Measurements from ENCODE around the gene POLE. TPM values are rescaled to one million over a fixed set of nuclear protein-coding genes. Genes with fewer than 3 reads are reported as not detected.

Gene POLE
- total RNA-seq, 1 experiment from 2014 or later: 62.9 TPM

- H3K36me3 ChIP-seq (ENCODE audit: low read depth): peaks cover 3% of the 10 kb centered on the region; the same call in 1 of the 2 replicates
- no peak for TF ChIP-seq EZH2 (IDR thresholded peaks at IDR 0.05; ENCODE audit: low read depth)
- no peak for TF ChIP-seq CTCF (conservative IDR thresholded peaks at IDR 0.05)
- H3K27me3 ChIP-seq (ENCODE audit: insufficient read depth, low read depth): no peaks in the 10 kb centered on the region
- H3K4me1 ChIP-seq (replicated peaks; ENCODE audit: insufficient read depth): no peaks in the 10 kb centered on the region
- H3K4me3 ChIP-seq: no peak overlapping the region
- no peaks in the 10 kb centered on the region for H3F3A ChIP-seq (ENCODE audit: insufficient read depth, low read depth)
- H4K20me1 ChIP-seq (ENCODE audit: insufficient read depth): no peaks in the 10 kb centered on the region
- no peak overlapping the region for H2AFZ ChIP-seq
- ChIA-PET POLR2A (ENCODE audit: unreplicated experiment) (interaction anchor here (0.6 kb wide), 1 partner anchor 62 kb away, joined by 7 read pairs; no protein-coding TSS in a partner anchor), CTCF (no interaction called here)
- DNase-seq: no peak
- no peak overlapping the region for H3K27ac ChIP-seq
- intact Hi-C loops (cut with micrococcal nuclease; ENCODE audit: unreplicated experiment): no loop called here
- H3K4me2 ChIP-seq: no peak overlapping the region
- H3K9me2 ChIP-seq (ENCODE audit: insufficient read depth): no peaks in the 10 kb centered on the region
- H3K79me2 ChIP-seq (ENCODE audit: low read depth): no peaks in the 10 kb centered on the region
- no TSS peak for BruUV-seq (replicated peaks)
- no peaks in the 10 kb centered on the region for H3K9me3 ChIP-seq (ENCODE audit: insufficient read depth, low read depth)
Observed at GRCh38 chr12:132649226-132649945, 37.8 kb downstream of the POLE start.

- Histone ChIP-seq H3K4me1 (replicated peaks; ENCODE audit: insufficient read depth) (no peaks in the 10 kb centered on the region), H2AFZ (no peak overlapping the region), H3K4me3 (no peak overlapping the region), H4K20me1 (ENCODE audit: insufficient read depth) (no peaks in the 10 kb centered on the region), H3K79me2 (ENCODE audit: low read depth) (no peaks in the 10 kb centered on the region), H3K9me3 (ENCODE audit: insufficient read depth, low read depth) (no peaks in the 10 kb centered on the region), H3F3A (ENCODE audit: insufficient read depth, low read depth) (no peaks in the 10 kb centered on the region), H3K9me2 (ENCODE audit: insufficient read depth) (no peaks in the 10 kb centered on the region), H3K36me3 (ENCODE audit: low read depth) (peaks cover 3% of the 10 kb centered on the region; the same call in 1 of the 2 replicates), H3K27ac (no peak overlapping the region), H3K27me3 (ENCODE audit: insufficient read depth, low read depth) (no peaks in the 10 kb centered on the region), H3K4me2 (no peak overlapping the region)
- no peak for DNase-seq
- TF ChIP-seq EZH2 (IDR thresholded peaks at IDR 0.05; ENCODE audit: low read depth) (no peak), CTCF (conservative IDR thresholded peaks at IDR 0.05) (no peak)
- intact Hi-C loops (cut with micrococcal nuclease; ENCODE audit: unreplicated experiment): no loop called here
- POLR2A ChIA-PET (ENCODE audit: unreplicated experiment): interaction anchor here (0.6 kb wide), 1 partner anchor 61 kb away, joined by 7 read pairs; no protein-coding TSS in a partner anchor
- no TSS peak for BruUV-seq (replicated peaks)
- CTCF ChIA-PET: interaction anchor here (0.5 kb wide), 1 partner anchor 103 kb away, joined by 11 read pairs; no protein-coding TSS in a partner anchor
Observed at GRCh38 chr12:132648616-132649225, 38.4 kb downstream of the POLE start.

GRCh38 chr12:132647858-132648257, 39.3 kb downstream of the POLE start:
- no peak overlapping the region for H2AFZ ChIP-seq
- no peak overlapping the region for H3K27ac ChIP-seq
- DNase-seq: no peak
- H3K4me1 ChIP-seq (replicated peaks; ENCODE audit: insufficient read depth): no peaks in the 10 kb centered on the region
- ChIA-PET POLR2A (ENCODE audit: unreplicated experiment) (no interaction called here), CTCF (interaction anchor here (0.5 kb wide), 1 partner anchor 104 kb away, joined by 11 read pairs; no protein-coding TSS in a partner anchor)
- no peaks in the 10 kb centered on the region for H3K9me2 ChIP-seq (ENCODE audit: insufficient read depth)
- H4K20me1 ChIP-seq (ENCODE audit: insufficient read depth): no peaks in the 10 kb centered on the region
- peaks cover 3% of the 10 kb centered on the region; the same call in 1 of the 2 replicates for H3K36me3 ChIP-seq (ENCODE audit: low read depth)
- H3K9me3 ChIP-seq (ENCODE audit: insufficient read depth, low read depth): no peaks in the 10 kb centered on the region
- BruUV-seq (replicated peaks): no TSS peak
- no peaks in the 10 kb centered on the region for H3F3A ChIP-seq (ENCODE audit: insufficient read depth, low read depth)
- H3K27me3 ChIP-seq (ENCODE audit: insufficient read depth, low read depth): no peaks in the 10 kb centered on the region
- no peak overlapping the region for H3K4me2 ChIP-seq
- H3K79me2 ChIP-seq (ENCODE audit: low read depth): no peaks in the 10 kb centered on the region
- H3K4me3 ChIP-seq: no peak overlapping the region
- intact Hi-C loops (cut with micrococcal nuclease; ENCODE audit: unreplicated experiment): no loop called here
- TF ChIP-seq CTCF (conservative IDR thresholded peaks at IDR 0.05) (no peak), EZH2 (IDR thresholded peaks at IDR 0.05; ENCODE audit: low read depth) (no peak)
